ENCODE measurements around the gene CRYBA1.

DNA sequence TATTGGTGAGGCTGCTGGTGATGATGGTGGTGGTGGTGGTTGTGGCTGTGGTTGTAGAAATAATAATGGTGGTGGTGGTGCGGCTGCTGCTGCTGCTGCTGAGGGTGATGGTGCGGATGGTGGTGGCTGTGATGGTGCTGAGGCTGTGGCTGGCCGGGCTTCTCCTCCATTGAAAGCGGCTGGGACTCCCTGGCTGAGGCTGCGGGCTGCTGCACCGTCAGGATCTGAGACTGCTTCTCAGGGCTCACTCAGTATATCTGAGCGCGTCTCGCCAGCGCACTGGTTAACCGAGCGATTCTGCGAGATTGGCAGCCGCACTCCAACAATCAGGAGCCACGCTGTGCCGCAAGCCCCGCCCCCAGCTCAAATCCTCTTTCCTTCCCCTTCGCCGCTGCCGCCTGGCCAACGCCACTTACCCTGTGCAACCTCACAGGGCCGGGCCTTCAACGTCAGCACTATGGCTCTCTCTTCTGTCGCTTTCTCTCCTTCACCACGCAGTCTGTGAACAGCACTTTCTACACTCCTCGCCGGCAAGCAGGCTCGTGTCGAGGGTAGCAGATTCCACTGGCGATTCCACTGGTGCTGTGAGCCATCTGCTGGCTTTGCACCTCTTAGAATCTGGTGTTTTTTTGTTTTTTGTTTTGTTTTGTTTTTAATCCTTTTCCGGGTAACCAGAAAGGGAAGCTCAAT is 47.4 kb downstream of the CRYBA1 start, which contains the start of gene NUFIP2:
- TF ChIP-seq POLR2AphosphoS5 (IDR thresholded peaks at IDR 0.05; ENCODE audit: low read depth, low read length): peak; percentile 100
- TF ChIP-seq, protein P1, sequence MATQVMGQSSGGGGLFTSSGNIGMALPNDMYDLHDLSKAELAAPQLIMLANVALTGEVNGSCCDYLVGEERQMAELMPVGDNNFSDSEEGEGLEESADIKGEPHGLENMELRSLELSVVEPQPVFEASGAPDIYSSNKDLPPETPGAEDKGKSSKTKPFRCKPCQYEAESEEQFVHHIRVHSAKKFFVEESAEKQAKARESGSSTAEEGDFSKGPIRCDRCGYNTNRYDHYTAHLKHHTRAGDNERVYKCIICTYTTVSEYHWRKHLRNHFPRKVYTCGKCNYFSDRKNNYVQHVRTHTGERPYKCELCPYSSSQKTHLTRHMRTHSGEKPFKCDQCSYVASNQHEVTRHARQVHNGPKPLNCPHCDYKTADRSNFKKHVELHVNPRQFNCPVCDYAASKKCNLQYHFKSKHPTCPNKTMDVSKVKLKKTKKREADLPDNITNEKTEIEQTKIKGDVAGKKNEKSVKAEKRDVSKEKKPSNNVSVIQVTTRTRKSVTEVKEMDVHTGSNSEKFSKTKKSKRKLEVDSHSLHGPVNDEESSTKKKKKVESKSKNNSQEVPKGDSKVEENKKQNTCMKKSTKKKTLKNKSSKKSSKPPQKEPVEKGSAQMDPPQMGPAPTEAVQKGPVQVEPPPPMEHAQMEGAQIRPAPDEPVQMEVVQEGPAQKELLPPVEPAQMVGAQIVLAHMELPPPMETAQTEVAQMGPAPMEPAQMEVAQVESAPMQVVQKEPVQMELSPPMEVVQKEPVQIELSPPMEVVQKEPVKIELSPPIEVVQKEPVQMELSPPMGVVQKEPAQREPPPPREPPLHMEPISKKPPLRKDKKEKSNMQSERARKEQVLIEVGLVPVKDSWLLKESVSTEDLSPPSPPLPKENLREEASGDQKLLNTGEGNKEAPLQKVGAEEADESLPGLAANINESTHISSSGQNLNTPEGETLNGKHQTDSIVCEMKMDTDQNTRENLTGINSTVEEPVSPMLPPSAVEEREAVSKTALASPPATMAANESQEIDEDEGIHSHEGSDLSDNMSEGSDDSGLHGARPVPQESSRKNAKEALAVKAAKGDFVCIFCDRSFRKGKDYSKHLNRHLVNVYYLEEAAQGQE (IDR thresholded peaks at IDR 0.05; ENCODE audit: insufficient read depth in 1 of 2, low read depth in 2 of 2, low read length in 2 of 2): peak; percentile 54; a peak in 3 of 4 replicates

All from PFSK-1 (cell line).